Astrocyte of the cerebellum (primary cell): ENCODE results near the gene LDHB.

ENCODE experiments used
- DNase-seq: peaks from one replicate; pipeline ENCODE4 v3.0.0-alpha.2; 2011; ENCODE audit warnings: low read depth
- H3K4me3 ChIP-seq: 2 replicates; pipeline ENCODE4 v1.5.1; 2011; ENCODE audit warnings: mild to moderate bottlenecking, low read depth, low read length, moderate library complexity
- in situ Hi-C: cut with HindIII; loops from 2 replicates; pipeline ENCODE4 v1.10.0; 2017; ENCODE audit warnings: low sequenced_read_pairs
- TF ChIP-seq, protein P1 (sequence below): IDR thresholded peaks from 2 replicates; pipeline ENCODE4 v1.5.1; 2012; ENCODE audit warnings: low read length, low read depth, moderate library complexity, mild to moderate bottlenecking; ENCODE audit errors: missing control alignments

The LDHB gene

DNA sequence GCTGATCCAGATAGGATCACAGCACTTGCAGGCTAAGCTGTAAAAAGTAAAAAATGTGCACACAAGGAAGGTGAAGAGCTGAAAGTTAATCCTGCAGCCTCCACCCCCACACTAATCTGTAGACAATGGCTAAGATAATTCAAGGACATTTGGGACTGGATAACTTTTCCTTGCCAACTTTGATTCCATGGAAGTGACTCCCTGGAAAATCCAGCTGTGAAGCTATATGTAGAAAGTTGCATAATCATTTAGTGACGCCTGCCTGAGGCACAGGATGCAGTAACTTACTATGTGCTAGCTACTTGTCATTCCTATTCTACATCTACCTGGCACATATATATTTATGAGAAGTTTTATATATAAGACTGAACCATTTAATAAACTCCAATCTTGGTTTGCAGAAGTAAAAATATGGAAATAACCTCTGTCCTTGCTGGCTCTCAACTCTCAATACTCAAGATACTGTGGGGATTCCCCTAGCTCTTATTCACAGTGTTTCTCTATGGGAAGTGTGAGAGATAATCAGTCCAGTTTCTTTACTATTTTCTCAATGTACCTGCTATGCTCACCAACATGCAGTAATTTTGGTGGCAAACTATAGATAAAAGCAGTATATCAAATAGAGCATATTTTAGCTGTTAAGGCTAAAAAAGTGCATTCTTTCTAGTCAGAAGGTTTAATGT is 14.8 kb downstream of the LDHB start:
- in situ Hi-C loops, result no loop called here
- TF ChIP-seq, protein P1, sequence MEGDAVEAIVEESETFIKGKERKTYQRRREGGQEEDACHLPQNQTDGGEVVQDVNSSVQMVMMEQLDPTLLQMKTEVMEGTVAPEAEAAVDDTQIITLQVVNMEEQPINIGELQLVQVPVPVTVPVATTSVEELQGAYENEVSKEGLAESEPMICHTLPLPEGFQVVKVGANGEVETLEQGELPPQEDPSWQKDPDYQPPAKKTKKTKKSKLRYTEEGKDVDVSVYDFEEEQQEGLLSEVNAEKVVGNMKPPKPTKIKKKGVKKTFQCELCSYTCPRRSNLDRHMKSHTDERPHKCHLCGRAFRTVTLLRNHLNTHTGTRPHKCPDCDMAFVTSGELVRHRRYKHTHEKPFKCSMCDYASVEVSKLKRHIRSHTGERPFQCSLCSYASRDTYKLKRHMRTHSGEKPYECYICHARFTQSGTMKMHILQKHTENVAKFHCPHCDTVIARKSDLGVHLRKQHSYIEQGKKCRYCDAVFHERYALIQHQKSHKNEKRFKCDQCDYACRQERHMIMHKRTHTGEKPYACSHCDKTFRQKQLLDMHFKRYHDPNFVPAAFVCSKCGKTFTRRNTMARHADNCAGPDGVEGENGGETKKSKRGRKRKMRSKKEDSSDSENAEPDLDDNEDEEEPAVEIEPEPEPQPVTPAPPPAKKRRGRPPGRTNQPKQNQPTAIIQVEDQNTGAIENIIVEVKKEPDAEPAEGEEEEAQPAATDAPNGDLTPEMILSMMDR, result no peak
- DNase-seq, result no peak
- no peak overlapping the region for H3K4me3 ChIP-seq

- no peak overlapping the region for H3K4me3 ChIP-seq
- DNase-seq, result no peak
- in situ Hi-C loops, result no loop called here
- TF ChIP-seq, protein P1, result no peak
Measured at GRCh38 chr12:21638054-21638891, 19.4 kb downstream of the LDHB start.

DNA sequence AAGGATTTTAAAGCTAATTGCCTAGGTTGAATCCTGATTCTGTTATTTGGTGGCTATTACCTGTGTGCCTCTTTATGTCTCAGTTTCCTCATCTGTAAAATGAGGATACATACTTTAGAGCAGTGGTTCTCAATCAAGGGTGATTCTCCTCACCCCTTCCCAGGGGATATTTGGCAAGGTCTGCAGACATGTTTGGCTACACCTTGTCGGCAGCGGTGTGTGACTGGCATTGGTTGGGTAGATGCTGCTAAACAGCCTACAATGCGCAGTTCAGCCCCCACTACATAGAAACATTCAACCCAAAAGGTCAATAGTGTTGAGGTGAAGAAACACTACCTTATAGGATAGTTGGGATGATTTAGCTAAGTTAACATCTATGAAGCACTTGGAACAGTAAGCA is 23.4 kb downstream of the LDHB start:
- H3K4me3 ChIP-seq, result no peak overlapping the region
- in situ Hi-C loops, result no loop called here
- TF ChIP-seq, protein P1, result no peak
- DNase-seq, result no peak

GRCh38 chr12:21631367-21631766 is 26.3 kb downstream of the LDHB start:
- DNase-seq, result no peak
- in situ Hi-C loops, result no loop called here
- no peak overlapping the region for H3K4me3 ChIP-seq
- TF ChIP-seq, protein P1, result no peak

DNA sequence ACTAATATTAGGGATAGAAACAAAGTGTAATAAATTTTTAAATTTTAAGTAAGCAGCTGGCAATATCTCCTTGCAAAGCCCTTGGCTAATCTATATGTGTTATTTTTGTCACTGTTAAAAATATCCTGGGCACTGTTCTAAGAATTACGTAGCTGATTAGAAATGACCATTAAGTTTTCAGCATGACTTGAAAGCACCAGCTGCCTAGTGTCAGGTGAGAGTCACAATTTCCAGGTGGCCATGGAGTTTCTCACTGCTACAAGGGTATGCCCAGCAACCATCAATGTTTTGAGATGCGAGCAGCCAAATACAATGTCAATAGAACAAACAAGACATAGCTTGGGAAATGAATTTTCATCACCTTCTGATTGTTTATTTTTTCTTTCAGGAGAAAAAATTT is 29.7 kb downstream of the LDHB start:
- in situ Hi-C loops, result no loop called here

GRCh38 chr12:21618566-21618965 is 39.1 kb downstream of the LDHB start:
- TF ChIP-seq, protein P1, result no peak
- in situ Hi-C loops, result no loop called here
- no peak for DNase-seq
- H3K4me3 ChIP-seq, result no peak overlapping the region

More for the DNA sequence above, 29.7 kb downstream of the LDHB start:
- no peak for DNase-seq
- no peak overlapping the region for H3K4me3 ChIP-seq
- TF ChIP-seq, protein P1, result no peak
